H1 (cell line): ENCODE data around the gene PLEKHG3. TPM values are rescaled to one million over a fixed set of nuclear protein-coding genes. Genes with fewer than 3 reads are reported as not detected.

ENCODE experiments used
- CTCF ChIA-PET: fragments of 300-600 bp; sonication (Branson Sonifier 250); formaldehyde crosslinking; loops from one replicate; lab custom pipeline; 2021; ENCODE audit not compliant: partially characterized antibody; lab: Charles Lee
- POLR2A ChIA-PET: fragments of 300-600 bp; sonication (Branson Sonifier 250); formaldehyde crosslinking; loops from one replicate; lab custom pipeline; 2021; ENCODE audit warnings: inconsistent platforms; ENCODE audit not compliant: partially characterized antibody; lab: Charles Lee
- DNase-seq, 2 experiments: peaks; one replicate each; pipeline versions ENCODE4 v3.0.0 to v3.0.0-alpha.2; 2010 to 2022; ENCODE audit warnings: low spot score in 2 of 2, low read depth in 1 of 2, mixed read lengths in 1 of 2
- FAIRE-seq: peaks from 2 replicates; lab custom pipeline; 2011; peaks lifted over from hg19 to GRCh38; lab: Jason Lieb, UNC
- H2AFZ ChIP-seq: 2 replicates; pipeline ENCODE4 v1.8.1; 2012; ENCODE audit warnings: low read length, inconsistent platforms
- H2AK5ac ChIP-seq: 2 replicates; pipeline ENCODE4 v1.6.1; 2013; ENCODE audit warnings: low read depth, low read length
- H2BK120ac ChIP-seq: replicated peaks from 2 replicates; pipeline ENCODE3; 2013; ENCODE audit warnings: low read depth, low read length, inconsistent platforms
- H2BK12ac ChIP-seq: 2 replicates; pipeline ENCODE4 v1.6.1; 2013; ENCODE audit warnings: low read depth, low read length
- H2BK15ac ChIP-seq: 2 replicates; pipeline ENCODE4 v1.6.1; 2013; ENCODE audit warnings: low read length
- H2BK20ac ChIP-seq: 2 replicates; pipeline ENCODE4 v1.6.1; 2013; ENCODE audit warnings: low read length
- H2BK5ac ChIP-seq: 2 replicates; pipeline ENCODE4 v1.6.1; 2013; ENCODE audit warnings: low read depth, low read length
- H3K14ac ChIP-seq: 2 replicates; pipeline ENCODE4 v1.6.1; 2013; ENCODE audit warnings: inconsistent platforms; ENCODE audit not compliant: insufficient read length
- H3K18ac ChIP-seq: 2 replicates; pipeline ENCODE4 v1.6.1; 2013; ENCODE audit warnings: low read length; ENCODE audit errors: extremely low read depth
- H3K23ac ChIP-seq: 2 replicates; pipeline ENCODE4 v1.6.1; 2013; ENCODE audit warnings: inconsistent platforms; ENCODE audit not compliant: insufficient read length
- H3K23me2 ChIP-seq: 2 replicates; pipeline ENCODE4 v1.6.1; 2013; ENCODE audit warnings: low read depth, low read length
- H3K27ac ChIP-seq: 2 replicates; pipeline ENCODE4 v1.6.1; 2011; ENCODE audit warnings: low read depth, low read length, inconsistent platforms
- H3K27me3 ChIP-seq, 4 experiments: replicated peaks in 1 of 4; 1 replicate in 1 of 4; 2 replicates in 3 of 4; pipeline versions ENCODE4 v1.6.1 to v1.8.1; 2011 to 2013; ENCODE audit warnings: low read length in 3 of 4, mild to moderate bottlenecking in 3 of 4, inconsistent platforms in 2 of 4, mixed read lengths in 2 of 4, moderate library complexity in 1 of 4; ENCODE audit not compliant: control insufficient read depth in 3 of 4, insufficient read depth in 3 of 4; ENCODE audit errors: extremely low read depth in 1 of 4
- H3K36me3 ChIP-seq, 4 experiments: 2 replicates each; pipeline versions ENCODE4 v1.6.1 to v1.8.1; 2011 to 2013; ENCODE audit warnings: mild to moderate bottlenecking in 4 of 4, low read length in 3 of 4, moderate library complexity in 2 of 4, control low read depth in 1 of 4, inconsistent platforms in 1 of 4; ENCODE audit not compliant: insufficient read depth in 4 of 4, control insufficient read depth in 2 of 4
- H3K4ac ChIP-seq: replicated peaks from 2 replicates; pipeline ENCODE3; 2013; ENCODE audit warnings: low read length, low read depth, mixed read lengths, inconsistent platforms; ENCODE audit not compliant: insufficient read length
- H3K4me1 ChIP-seq, 4 experiments: replicated peaks in 1 of 4; 1 replicate in 1 of 4; 2 replicates in 3 of 4; pipeline versions ENCODE4 v1.6.1 to v1.8.1; 2011 to 2013; ENCODE audit warnings: low read length in 3 of 4, inconsistent platforms in 2 of 4, mixed read lengths in 1 of 4; ENCODE audit not compliant: insufficient read depth in 4 of 4, control insufficient read depth in 3 of 4
- H3K4me2 ChIP-seq, 2 experiments: 2 replicates each; pipeline versions ENCODE4 v1.6.1 to v1.8.1; 2011 to 2013; ENCODE audit warnings: low read depth in 2 of 2, low read length in 2 of 2, control low read depth in 1 of 2, inconsistent platforms in 1 of 2, mild to moderate bottlenecking in 1 of 2; ENCODE audit not compliant: insufficient read depth in 1 of 2
- H3K4me3 ChIP-seq, 4 experiments: fragments of 200-600, 300-600 bp in 1 of 4; sonication (generic), shearing (Covaris generic), sonication (Bioruptor Twin) in 1 of 4; 2 replicates each; pipeline versions ENCODE4 v1.5.1 to v1.8.1; 2011 to 2016; ENCODE audit warnings: low read length in 4 of 4, low read depth in 3 of 4, control low read depth in 2 of 4, inconsistent platforms in 2 of 4, mild to moderate bottlenecking in 2 of 4, mixed read lengths in 1 of 4, moderate library complexity in 1 of 4; ENCODE audit not compliant: insufficient read depth in 2 of 4; ENCODE audit errors: extremely low read depth in 1 of 4
- H3K56ac ChIP-seq: replicated peaks from 2 replicates; pipeline ENCODE3; 2013; ENCODE audit warnings: low read depth, mild to moderate bottlenecking, mixed read lengths, low read length, inconsistent platforms; ENCODE audit not compliant: insufficient read length
- H3K79me1 ChIP-seq: 2 replicates; pipeline ENCODE4 v1.6.1; 2013; ENCODE audit warnings: low read depth, low read length, control low read depth
- H3K79me2 ChIP-seq, 2 experiments: 2 replicates each; pipeline versions ENCODE4 v1.6.1 to v1.8.1; 2012 to 2013; ENCODE audit warnings: low read length in 2 of 2, mild to moderate bottlenecking in 2 of 2, inconsistent platforms in 1 of 2; ENCODE audit not compliant: insufficient read depth in 2 of 2, control insufficient read depth in 1 of 2
- H3K9ac ChIP-seq, 4 experiments: replicated peaks in 1 of 4; 1 replicate in 1 of 4; 2 replicates in 3 of 4; pipeline versions ENCODE4 v1.6.1 to v1.8.1; 2011 to 2013; ENCODE audit warnings: low read depth in 3 of 4, low read length in 3 of 4, control low read depth in 2 of 4, mild to moderate bottlenecking in 2 of 4, moderate library complexity in 2 of 4, inconsistent platforms in 1 of 4; ENCODE audit errors: extremely low read depth in 1 of 4
- H3K9me3 ChIP-seq, 2 experiments: 2 replicates each; pipeline versions ENCODE4 v1.6.1 to v1.8.1; 2012 to 2013; ENCODE audit warnings: mild to moderate bottlenecking in 2 of 2, moderate library complexity in 2 of 2, control low read depth in 1 of 2, inconsistent platforms in 1 of 2, low read depth in 1 of 2, low read length in 1 of 2, mixed read lengths in 1 of 2; ENCODE audit not compliant: insufficient read depth in 2 of 2
- H4K20me1 ChIP-seq, 2 experiments: replicated peaks in 1 of 2; 2 replicates each; pipeline versions ENCODE3 to v1.8.1; 2011 to 2013; ENCODE audit warnings: inconsistent platforms in 2 of 2, low read length in 2 of 2, mild to moderate bottlenecking in 1 of 2; ENCODE audit not compliant: insufficient read depth in 2 of 2, control insufficient read depth in 1 of 2
- H4K5ac ChIP-seq: 2 replicates; pipeline ENCODE4 v1.6.1; 2013; ENCODE audit warnings: low read length, low read depth, mixed read lengths, inconsistent platforms; ENCODE audit not compliant: insufficient read length
- H4K8ac ChIP-seq: 2 replicates; pipeline ENCODE4 v1.8.0; 2013; ENCODE audit warnings: mild to moderate bottlenecking, moderate library complexity, low read length, inconsistent platforms; ENCODE audit not compliant: insufficient read depth; ENCODE audit errors: extremely low read depth
- H4K91ac ChIP-seq: replicated peaks from 2 replicates; pipeline ENCODE3; 2013; ENCODE audit warnings: low read length, mixed read lengths, inconsistent platforms; ENCODE audit not compliant: insufficient read length
- BACH1 ChIP-seq: IDR thresholded peaks from 2 replicates; pipeline ENCODE4 v1.6.1; 2012; ENCODE audit warnings: low read length, improper control_type of control experiment
- CREB1 ChIP-seq: IDR thresholded peaks from 2 replicates; pipeline ENCODE4 v1.6.1; 2012; ENCODE audit warnings: inconsistent platforms
- EP300 ChIP-seq, 2 experiments: IDR thresholded peaks; 1 replicate in 1 of 2; 2 replicates in 1 of 2; pipeline ENCODE4 v1.6.1; 2011 to 2012; ENCODE audit warnings: low read depth in 2 of 2, low read length in 2 of 2, mild to moderate bottlenecking in 2 of 2, borderline replicate concordance in 1 of 2, inconsistent platforms in 1 of 2, moderate library complexity in 1 of 2
- KDM1A ChIP-seq: fragments of 200-600, 300-600 bp; sonication (generic); IDR thresholded peaks from 2 replicates; pipeline ENCODE4 v1.7.1; 2016; ENCODE audit warnings: mild to moderate bottlenecking, low read length, borderline replicate concordance
- NANOG ChIP-seq: IDR thresholded peaks from 2 replicates; pipeline ENCODE4 v1.6.1; 2011; ENCODE audit warnings: low read length, low read depth, mild to moderate bottlenecking, inconsistent platforms; ENCODE audit not compliant: insufficient read depth, poor library complexity, severe bottlenecking
- SIN3A ChIP-seq, 2 experiments: IDR thresholded peaks in 1 of 2; conservative IDR thresholded peaks in 1 of 2; 2 replicates each; pipeline ENCODE4 v1.6.1; 2011 to 2012; ENCODE audit warnings: low read length in 2 of 2, improper control_type of control experiment in 1 of 2, low read depth in 1 of 2, mild to moderate bottlenecking in 1 of 2
- TCF12 ChIP-seq: IDR thresholded peaks from 2 replicates; pipeline ENCODE4 v1.6.1; 2011; ENCODE audit warnings: low read depth, mild to moderate bottlenecking, low read length
- WGBS, 2 experiments: shearing (Covaris generic) in 1 of 2; methylation state at CpG; one replicate each; pipeline versions ENCODE4 v1.1.6 to v1.1.7; 2013 to 2015; ENCODE audit warnings: low lambda C conversion rate in 2 of 2, mixed read lengths in 2 of 2, inconsistent platforms in 1 of 2, low coverage in 1 of 2, missing lambda C conversion rate in 1 of 2; ENCODE audit not compliant: insufficient replicate concordance in 2 of 2, insufficient coverage in 1 of 2, insufficient read length in 1 of 2; ENCODE audit errors: extremely low coverage in 1 of 2, missing lambda C conversion rate in 1 of 2; 5-methylcytosine and 5-hydroxymethylcytosine counted together
- polyA plus RNA-seq, 7 experiments: library from polyadenylated mRNA; depleted of rRNA in 3 of 7; stranded (reverse) in 5 of 7; unstranded in 2 of 7; fragments of >200 nt in 5 of 7; fragments of 200-250 nt in 2 of 7; gene quantifications; 1 replicate in 5 of 7; 2 replicates in 1 of 7; 4 replicates in 1 of 7; pipeline versions ENCODE4 v1.2.1 to v1.2.3, GENCODE V29; 2011 to 2013; ENCODE audit warnings: missing spikeins in 2 of 7, mixed read lengths in 2 of 7
- total RNA-seq: library from RNA; stranded (reverse); fragmentation: NEBNext Ultra II Directional; extraction: Animal tissue kit (Norgen Biotek cat#: 25700); gene quantifications from 2 replicates; pipeline ENCODE4 v1.2.1, GENCODE V29; 2021
- TF ChIP-seq, protein P1 (sequence below): IDR thresholded peaks from 2 replicates; pipeline ENCODE4 v1.6.1; 2012; ENCODE audit warnings: low read length, inconsistent platforms

Gene PLEKHG3
- total and polyA plus RNA-seq, 2 of the 8 experiments (the other 6 are each of a cell fraction or from before 2014, with no cell fraction given) = 43.4 to 90.6 TPM

- Histone ChIP-seq H3K27ac (no peak overlapping the region), H2BK15ac (no peak overlapping the region), H3K36me3 (no peaks in the 10 kb centered on the region), H3K79me2 (no peaks in the 10 kb centered on the region), H3K4ac (no peak overlapping the region), H3K79me1 (no peaks in the 10 kb centered on the region), H2BK120ac (no peak overlapping the region), H3K4me1 (peaks cover 4 to 18% (median 11%) of the 10 kb centered on the region in 4 experiments), H3K56ac (no peak overlapping the region), H3K9me3 (peaks cover 14 to 20% of the 10 kb centered on the region in 2 experiments), H2BK5ac (no peak overlapping the region), H3K23ac (no peak overlapping the region), H2BK12ac (no peak overlapping the region; the same call in 1 of the 2 replicates), H3K4me2 (no peak overlapping the region), H4K20me1 (peaks cover 0 to 6% of the 10 kb centered on the region in 2 experiments), H4K5ac (no peak overlapping the region), H3K18ac (no peak overlapping the region), H4K91ac (no peak overlapping the region), H2AK5ac (no peak overlapping the region), H2BK20ac (no peak overlapping the region), H4K8ac (no peak overlapping the region; the same call in 1 of the 2 replicates), H3K4me3 (no peak overlapping the region), H2AFZ (no peak overlapping the region), H3K27me3 (peaks cover 0 to 2% (median 0%) of the 10 kb centered on the region in 4 experiments; a peak in 2 of 7 replicates), H3K14ac (no peak overlapping the region), H3K9ac (no peak overlapping the region), H3K23me2 (peaks cover 6% of the 10 kb centered on the region; the same call in 1 of the 2 replicates)
- POLR2A ChIA-PET = interaction anchor here (1.0 to 1.5 kb wide), 2 partner anchors 54 to 382 kb away, joined by 3 read pairs; partner anchors contain the start of gene MTHFD1
- 88% methylated on average over 17 of the region's 17 CpGs; no CpG with 5 or more reads in 1 of the 2 experiments for WGBS, 2 experiments
- FAIRE-seq (no peak), DNase-seq (no peak)
- TF ChIP-seq TCF12 (no peak), BACH1 (no peak), NANOG (no peak), CREB1 (no peak), KDM1A (no peak), EP300 (IDR thresholded peaks at IDR 0.05; ENCODE audit: borderline replicate concordance in 1 of 2, low read depth in 2 of 2, low read length in 2 of 2) (no peak), SIN3A (conservative IDR thresholded peaks at IDR 0.05 in 1 of 2, IDR thresholded peaks at IDR 0.05 in 1 of 2; ENCODE audit: low read depth in 1 of 2, low read length in 2 of 2) (no peak)
- TF ChIP-seq, protein P1, sequence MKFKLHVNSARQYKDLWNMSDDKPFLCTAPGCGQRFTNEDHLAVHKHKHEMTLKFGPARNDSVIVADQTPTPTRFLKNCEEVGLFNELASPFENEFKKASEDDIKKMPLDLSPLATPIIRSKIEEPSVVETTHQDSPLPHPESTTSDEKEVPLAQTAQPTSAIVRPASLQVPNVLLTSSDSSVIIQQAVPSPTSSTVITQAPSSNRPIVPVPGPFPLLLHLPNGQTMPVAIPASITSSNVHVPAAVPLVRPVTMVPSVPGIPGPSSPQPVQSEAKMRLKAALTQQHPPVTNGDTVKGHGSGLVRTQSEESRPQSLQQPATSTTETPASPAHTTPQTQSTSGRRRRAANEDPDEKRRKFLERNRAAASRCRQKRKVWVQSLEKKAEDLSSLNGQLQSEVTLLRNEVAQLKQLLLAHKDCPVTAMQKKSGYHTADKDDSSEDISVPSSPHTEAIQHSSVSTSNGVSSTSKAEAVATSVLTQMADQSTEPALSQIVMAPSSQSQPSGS = no peak
- CTCF ChIA-PET = interaction anchor here (0.6 to 7.6 kb wide), 10 partner anchors 8 to 313 kb away, joined by 3 to 64 read pairs (median 5); no protein-coding TSS in a partner anchor
Observed at GRCh38 chr14:64769096-64770020, 65.1 kb downstream of the PLEKHG3 start.
